HEK293 (cell line): ENCODE measurements around the gene POLR3GL.
A peak's percentile ranks its signal among the peaks of the same experiment; 100 is the strongest.

ENCODE experiments used
- BCL11A ChIP-seq: fragments of 450-650 bp; formaldehyde crosslinking; IDR thresholded peaks from 2 replicates; pipeline ENCODE4 v1.5.1; 2016; ENCODE audit warnings: low read depth, missing biosample characterization, missing genetic modification characterization
- EGR2 ChIP-seq: fragments of 450-650 bp; formaldehyde crosslinking; IDR thresholded peaks from 2 replicates; pipeline ENCODE4 v1.5.1; 2016; ENCODE audit warnings: low read depth, missing biosample characterization, missing genetic modification characterization
- GLIS1 ChIP-seq: fragments of 450-650 bp; formaldehyde crosslinking; IDR thresholded peaks from 2 replicates; pipeline ENCODE4 v1.5.1; 2016; ENCODE audit warnings: missing biosample characterization, missing genetic modification characterization
- HOXD13 ChIP-seq: sonication (generic); formaldehyde crosslinking; IDR thresholded peaks from 2 replicates; pipeline ENCODE4 v1.8.0; 2022; ENCODE audit warnings: missing genetic modification reagents, borderline replicate concordance
- INSM2 ChIP-seq: fragments of 450-650 bp; formaldehyde crosslinking; IDR thresholded peaks from 2 replicates; pipeline ENCODE4 v1.5.1; 2016; ENCODE audit warnings: missing biosample characterization, missing genetic modification characterization
- KLF1 ChIP-seq: fragments of 450-650 bp; formaldehyde crosslinking; IDR thresholded peaks from 2 replicates; pipeline ENCODE4 v1.5.1; 2016; ENCODE audit warnings: missing biosample characterization, missing genetic modification characterization
- KLF10 ChIP-seq: fragments of 450-650 bp; IDR thresholded peaks from 2 replicates; pipeline ENCODE4 v1.5.1; 2018; ENCODE audit warnings: missing biosample characterization, mild to moderate bottlenecking, missing genetic modification characterization
- KLF17 ChIP-seq: fragments of 450-650 bp; formaldehyde crosslinking; IDR thresholded peaks from 2 replicates; pipeline ENCODE4 v1.5.1; 2016; ENCODE audit warnings: missing biosample characterization, missing genetic modification characterization
- SCRT2 ChIP-seq: fragments of 450-650 bp; formaldehyde crosslinking; IDR thresholded peaks from 2 replicates; pipeline ENCODE4 v1.5.1; 2016; ENCODE audit warnings: missing biosample characterization, missing genetic modification characterization
- ZNF112 ChIP-seq: fragments of 450-650 bp; formaldehyde crosslinking; IDR thresholded peaks from 2 replicates; pipeline ENCODE4 v1.5.0; 2017; ENCODE audit warnings: missing biosample characterization, missing genetic modification characterization
- ZNF140 ChIP-seq: fragments of 450-650 bp; formaldehyde crosslinking; IDR thresholded peaks from 2 replicates; pipeline ENCODE4 v1.5.1; 2016; ENCODE audit warnings: missing biosample characterization, missing genetic modification characterization
- ZNF169 ChIP-seq: fragments of 450-650 bp; formaldehyde crosslinking; IDR thresholded peaks from 2 replicates; pipeline ENCODE4 v1.5.1; 2016; ENCODE audit warnings: missing biosample characterization, missing genetic modification characterization
- ZNF366 ChIP-seq: fragments of 450-650 bp; formaldehyde crosslinking; conservative IDR thresholded peaks from 2 replicates; pipeline ENCODE4 v1.5.1; 2016; ENCODE audit warnings: missing biosample characterization, missing genetic modification characterization
- ZNF473 ChIP-seq: fragments of 450-650 bp; formaldehyde crosslinking; IDR thresholded peaks from 2 replicates; pipeline ENCODE4 v1.5.1; 2017; ENCODE audit warnings: missing biosample characterization, missing genetic modification characterization
- ZNF510 ChIP-seq: fragments of 450-650 bp; formaldehyde crosslinking; IDR thresholded peaks from 2 replicates; pipeline ENCODE4 v1.5.1; 2018; ENCODE audit warnings: mild to moderate bottlenecking, missing genetic modification characterization, missing biosample characterization; ENCODE audit not compliant: insufficient replicate concordance
- ZNF513 ChIP-seq: fragments of 450-650 bp; IDR thresholded peaks from 2 replicates; pipeline ENCODE4 v1.5.1; 2018; ENCODE audit warnings: missing biosample characterization, missing genetic modification characterization
- ZNF555 ChIP-seq: fragments of 450-650 bp; formaldehyde crosslinking; conservative IDR thresholded peaks from 2 replicates; pipeline ENCODE4 v1.5.1; 2017; ENCODE audit warnings: missing biosample characterization, mild to moderate bottlenecking, missing genetic modification characterization, inconsistent platforms
- ZNF571 ChIP-seq: fragments of 450-650 bp; formaldehyde crosslinking; IDR thresholded peaks from 2 replicates; pipeline ENCODE4 v1.5.0; 2017; ENCODE audit warnings: missing biosample characterization, missing genetic modification characterization
- ZNF600 ChIP-seq: fragments of 450-650 bp; formaldehyde crosslinking; IDR thresholded peaks from 2 replicates; pipeline ENCODE4 v1.5.1; 2016; ENCODE audit warnings: missing biosample characterization, missing genetic modification characterization
- ZNF626 ChIP-seq: fragments of 450-650 bp; sonication (Bioruptor Pico); formaldehyde crosslinking; IDR thresholded peaks from 2 replicates; pipeline ENCODE4 v1.5.1; 2018; ENCODE audit warnings: missing biosample characterization, missing genetic modification characterization, inconsistent platforms
- ZNF654 ChIP-seq: fragments of 450-650 bp; formaldehyde crosslinking; IDR thresholded peaks from 2 replicates; pipeline ENCODE4 v1.5.1; 2016; ENCODE audit warnings: low read depth, missing biosample characterization, missing genetic modification characterization
- ZNF660 ChIP-seq: fragments of 450-650 bp; IDR thresholded peaks from 2 replicates; pipeline ENCODE4 v1.5.1; 2018; ENCODE audit warnings: missing biosample characterization, mild to moderate bottlenecking, missing genetic modification characterization
- ZSCAN16 ChIP-seq: fragments of 450-650 bp; formaldehyde crosslinking; IDR thresholded peaks from 2 replicates; pipeline ENCODE4 v1.5.1; 2016; ENCODE audit warnings: missing biosample characterization, missing genetic modification characterization
- ZSCAN30 ChIP-seq: fragments of 450-650 bp; IDR thresholded peaks from 2 replicates; pipeline ENCODE4 v1.5.1; 2018; ENCODE audit warnings: missing biosample characterization, mild to moderate bottlenecking, missing genetic modification characterization, moderate library complexity
- TF ChIP-seq, protein P1 (sequence below): fragments of 450-650 bp; formaldehyde crosslinking; IDR thresholded peaks from 2 replicates; pipeline ENCODE4 v1.5.1; 2016; ENCODE audit warnings: missing biosample characterization, missing genetic modification characterization
- TF ChIP-seq, protein P2 (sequence below): fragments of 450-650 bp; formaldehyde crosslinking; IDR thresholded peaks from 2 replicates; pipeline ENCODE4 v1.5.1; 2016; ENCODE audit warnings: missing biosample characterization, missing genetic modification characterization, low read depth
- TF ChIP-seq, protein P3 (sequence below): fragments of 450-650 bp; formaldehyde crosslinking; IDR thresholded peaks from 2 replicates; pipeline ENCODE4 v1.5.1; 2016; ENCODE audit warnings: missing biosample characterization, missing genetic modification characterization

The POLR3GL gene

DNA sequence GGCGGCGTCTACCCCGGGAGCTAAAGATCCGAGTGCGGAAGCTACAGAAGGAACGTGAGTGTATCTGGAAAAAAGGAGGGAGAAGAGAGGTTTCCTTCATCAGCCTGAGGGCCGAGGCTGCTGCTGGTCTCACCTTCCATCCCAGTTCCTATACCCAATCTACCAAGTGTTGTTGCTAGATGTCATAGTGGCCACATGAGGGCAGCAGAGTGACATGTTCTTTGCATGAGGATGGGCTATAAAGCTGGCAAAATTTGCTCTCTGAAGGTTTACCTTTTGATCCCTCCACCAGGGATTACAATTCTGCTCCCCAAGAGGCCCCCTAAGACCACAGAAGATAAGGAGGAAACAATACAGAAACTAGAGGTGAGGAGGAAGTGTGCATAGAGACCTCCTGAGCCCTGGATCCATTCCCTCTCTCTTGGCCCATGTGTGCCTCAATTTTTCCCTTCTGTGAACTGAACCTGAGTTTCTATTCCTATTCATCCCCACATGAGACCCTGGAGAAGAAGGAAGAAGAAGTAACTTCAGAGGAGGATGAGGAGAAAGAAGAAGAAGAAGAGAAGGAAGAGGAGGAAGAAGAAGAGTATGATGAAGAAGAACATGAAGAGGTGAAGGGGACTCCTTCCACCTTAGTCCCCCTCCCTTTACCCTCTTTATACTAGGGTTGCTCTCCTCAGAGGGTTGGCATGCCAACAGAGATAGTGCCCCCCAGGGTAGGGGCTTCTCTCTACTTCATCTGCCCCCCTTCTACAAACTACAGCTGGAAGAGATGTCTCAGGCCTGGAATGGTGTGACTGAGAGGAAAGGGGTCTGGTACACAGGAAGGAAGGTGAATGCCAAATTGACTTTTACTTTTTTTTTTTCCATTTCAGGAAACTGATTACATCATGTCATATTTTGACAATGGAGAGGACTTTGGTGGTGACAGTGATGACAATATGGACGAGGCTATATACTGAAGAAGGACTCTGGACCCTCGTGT lies 13.3 kb downstream of the POLR3GL start (continued):
- TF ChIP-seq, protein P1, sequence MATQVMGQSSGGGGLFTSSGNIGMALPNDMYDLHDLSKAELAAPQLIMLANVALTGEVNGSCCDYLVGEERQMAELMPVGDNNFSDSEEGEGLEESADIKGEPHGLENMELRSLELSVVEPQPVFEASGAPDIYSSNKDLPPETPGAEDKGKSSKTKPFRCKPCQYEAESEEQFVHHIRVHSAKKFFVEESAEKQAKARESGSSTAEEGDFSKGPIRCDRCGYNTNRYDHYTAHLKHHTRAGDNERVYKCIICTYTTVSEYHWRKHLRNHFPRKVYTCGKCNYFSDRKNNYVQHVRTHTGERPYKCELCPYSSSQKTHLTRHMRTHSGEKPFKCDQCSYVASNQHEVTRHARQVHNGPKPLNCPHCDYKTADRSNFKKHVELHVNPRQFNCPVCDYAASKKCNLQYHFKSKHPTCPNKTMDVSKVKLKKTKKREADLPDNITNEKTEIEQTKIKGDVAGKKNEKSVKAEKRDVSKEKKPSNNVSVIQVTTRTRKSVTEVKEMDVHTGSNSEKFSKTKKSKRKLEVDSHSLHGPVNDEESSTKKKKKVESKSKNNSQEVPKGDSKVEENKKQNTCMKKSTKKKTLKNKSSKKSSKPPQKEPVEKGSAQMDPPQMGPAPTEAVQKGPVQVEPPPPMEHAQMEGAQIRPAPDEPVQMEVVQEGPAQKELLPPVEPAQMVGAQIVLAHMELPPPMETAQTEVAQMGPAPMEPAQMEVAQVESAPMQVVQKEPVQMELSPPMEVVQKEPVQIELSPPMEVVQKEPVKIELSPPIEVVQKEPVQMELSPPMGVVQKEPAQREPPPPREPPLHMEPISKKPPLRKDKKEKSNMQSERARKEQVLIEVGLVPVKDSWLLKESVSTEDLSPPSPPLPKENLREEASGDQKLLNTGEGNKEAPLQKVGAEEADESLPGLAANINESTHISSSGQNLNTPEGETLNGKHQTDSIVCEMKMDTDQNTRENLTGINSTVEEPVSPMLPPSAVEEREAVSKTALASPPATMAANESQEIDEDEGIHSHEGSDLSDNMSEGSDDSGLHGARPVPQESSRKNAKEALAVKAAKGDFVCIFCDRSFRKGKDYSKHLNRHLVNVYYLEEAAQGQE (tag by site-specific recombination) = no peak
- TF ChIP-seq BCL11A (tag by site-specific recombination) = no peak
- TF ChIP-seq, protein P2, sequence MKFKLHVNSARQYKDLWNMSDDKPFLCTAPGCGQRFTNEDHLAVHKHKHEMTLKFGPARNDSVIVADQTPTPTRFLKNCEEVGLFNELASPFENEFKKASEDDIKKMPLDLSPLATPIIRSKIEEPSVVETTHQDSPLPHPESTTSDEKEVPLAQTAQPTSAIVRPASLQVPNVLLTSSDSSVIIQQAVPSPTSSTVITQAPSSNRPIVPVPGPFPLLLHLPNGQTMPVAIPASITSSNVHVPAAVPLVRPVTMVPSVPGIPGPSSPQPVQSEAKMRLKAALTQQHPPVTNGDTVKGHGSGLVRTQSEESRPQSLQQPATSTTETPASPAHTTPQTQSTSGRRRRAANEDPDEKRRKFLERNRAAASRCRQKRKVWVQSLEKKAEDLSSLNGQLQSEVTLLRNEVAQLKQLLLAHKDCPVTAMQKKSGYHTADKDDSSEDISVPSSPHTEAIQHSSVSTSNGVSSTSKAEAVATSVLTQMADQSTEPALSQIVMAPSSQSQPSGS (tag by site-specific recombination) = peak; percentile 68
- no peak for TF ChIP-seq INSM2
- TF ChIP-seq KLF1 = no peak
- TF ChIP-seq ZNF626 = no peak
- no peak for TF ChIP-seq SCRT2 (tag by site-specific recombination)
- no peak for TF ChIP-seq ZSCAN16 (tag by site-specific recombination)
- no peak for TF ChIP-seq EGR2
- TF ChIP-seq ZNF140 (tag by site-specific recombination) = peak; percentile 100
- TF ChIP-seq ZNF169 (tag by site-specific recombination) = no peak
- TF ChIP-seq HOXD13 (CRISPR knock-in tag) = no peak
- peak; percentile 95 for TF ChIP-seq ZNF654 (tag by site-specific recombination)
- TF ChIP-seq KLF17 (tag by site-specific recombination) = no peak
- TF ChIP-seq ZNF473 (tag by site-specific recombination) = no peak
- TF ChIP-seq GLIS1 (tag by site-specific recombination) = peak; percentile 46
- TF ChIP-seq ZNF112 (tag by site-specific recombination) = no peak
- TF ChIP-seq ZNF366 (tag by site-specific recombination) = 0 out of 2 replicates have a peak, but pooled peaks have one; percentile 49
- TF ChIP-seq ZNF510 (tag by site-specific recombination) = no peak
- TF ChIP-seq ZNF600 (tag by site-specific recombination) = peak; percentile 65; the same call in 1 of the 2 replicates
- TF ChIP-seq ZNF555 (tag by site-specific recombination) = no peak
- no peak for TF ChIP-seq ZNF571 (tag by site-specific recombination)
- peak; percentile 68 for TF ChIP-seq ZNF660
- TF ChIP-seq ZNF513 = peak; percentile 92
- TF ChIP-seq KLF10 (tag by site-specific recombination) = no peak
- TF ChIP-seq, protein P3, sequence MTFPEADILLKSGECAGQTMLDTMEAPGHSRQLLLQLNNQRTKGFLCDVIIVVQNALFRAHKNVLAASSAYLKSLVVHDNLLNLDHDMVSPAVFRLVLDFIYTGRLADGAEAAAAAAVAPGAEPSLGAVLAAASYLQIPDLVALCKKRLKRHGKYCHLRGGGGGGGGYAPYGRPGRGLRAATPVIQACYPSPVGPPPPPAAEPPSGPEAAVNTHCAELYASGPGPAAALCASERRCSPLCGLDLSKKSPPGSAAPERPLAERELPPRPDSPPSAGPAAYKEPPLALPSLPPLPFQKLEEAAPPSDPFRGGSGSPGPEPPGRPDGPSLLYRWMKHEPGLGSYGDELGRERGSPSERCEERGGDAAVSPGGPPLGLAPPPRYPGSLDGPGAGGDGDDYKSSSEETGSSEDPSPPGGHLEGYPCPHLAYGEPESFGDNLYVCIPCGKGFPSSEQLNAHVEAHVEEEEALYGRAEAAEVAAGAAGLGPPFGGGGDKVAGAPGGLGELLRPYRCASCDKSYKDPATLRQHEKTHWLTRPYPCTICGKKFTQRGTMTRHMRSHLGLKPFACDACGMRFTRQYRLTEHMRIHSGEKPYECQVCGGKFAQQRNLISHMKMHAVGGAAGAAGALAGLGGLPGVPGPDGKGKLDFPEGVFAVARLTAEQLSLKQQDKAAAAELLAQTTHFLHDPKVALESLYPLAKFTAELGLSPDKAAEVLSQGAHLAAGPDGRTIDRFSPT (tag by site-specific recombination) = no peak
- peak; percentile 82 for TF ChIP-seq ZSCAN30 (tag by site-specific recombination)
